Measurements from ENCODE around the gene ARHGEF28. TPM values are rescaled to one million over a fixed set of nuclear protein-coding genes. Genes with fewer than 3 reads are reported as not detected.

Gene ARHGEF28
- total RNA-seq, 4 donors from 2014 or later, result 8.2 to 16.5 (median 15.4) TPM

GRCh38 chr5:73835726-73836125, 209.7 kb downstream of the ARHGEF28 start:
- ATAC-seq (ENCODE audit: low FRiP score), result no peak
- DNase-seq (ENCODE audit: low spot score), result no peak
- TF ChIP-seq CTCF (IDR thresholded peaks at IDR 0.05), result no peak

- DNase-seq (ENCODE audit: low spot score) (no peak), ATAC-seq (ENCODE audit: low FRiP score) (no peak)
- TF ChIP-seq CTCF (IDR thresholded peaks at IDR 0.05), result no peak
Observed at GRCh38 chr5:73836607-73837006, 210.6 kb downstream of the ARHGEF28 start.

GRCh38 chr5:73838901-73839300, 212.9 kb downstream of the ARHGEF28 start:
- no peak for TF ChIP-seq CTCF (IDR thresholded peaks at IDR 0.05)
- ATAC-seq (ENCODE audit: low FRiP score) (no peak), DNase-seq (ENCODE audit: low spot score) (no peak)

- no peak for DNase-seq (ENCODE audit: low spot score)
- ATAC-seq (ENCODE audit: low FRiP score), result no peak
- no peak for TF ChIP-seq CTCF (IDR thresholded peaks at IDR 0.05)
Observed at GRCh38 chr5:73841641-73842040, 215.6 kb downstream of the ARHGEF28 start.

- no peak for TF ChIP-seq CTCF (IDR thresholded peaks at IDR 0.05)
- ATAC-seq (ENCODE audit: low FRiP score), result no peak
- no peak for DNase-seq (ENCODE audit: low spot score)
Observed at GRCh38 chr5:73844165-73844564, 218.2 kb downstream of the ARHGEF28 start.

GRCh38 chr5:73851471-73852181, 225.6 kb downstream of the ARHGEF28 start:
- no peak for ATAC-seq (ENCODE audit: low FRiP score)
- no peak for TF ChIP-seq CTCF (IDR thresholded peaks at IDR 0.05)
- no peak for DNase-seq (ENCODE audit: low spot score)

GRCh38 chr5:73853091-73853490, 227.1 kb downstream of the ARHGEF28 start:
- TF ChIP-seq CTCF (IDR thresholded peaks at IDR 0.05), result no peak
- ATAC-seq (ENCODE audit: low FRiP score) (no peak), DNase-seq (ENCODE audit: low spot score) (no peak)

Measured in omental fat pad (tissue), 4 donors.